Measurements from ENCODE around the gene SNRNP27.

DNA sequence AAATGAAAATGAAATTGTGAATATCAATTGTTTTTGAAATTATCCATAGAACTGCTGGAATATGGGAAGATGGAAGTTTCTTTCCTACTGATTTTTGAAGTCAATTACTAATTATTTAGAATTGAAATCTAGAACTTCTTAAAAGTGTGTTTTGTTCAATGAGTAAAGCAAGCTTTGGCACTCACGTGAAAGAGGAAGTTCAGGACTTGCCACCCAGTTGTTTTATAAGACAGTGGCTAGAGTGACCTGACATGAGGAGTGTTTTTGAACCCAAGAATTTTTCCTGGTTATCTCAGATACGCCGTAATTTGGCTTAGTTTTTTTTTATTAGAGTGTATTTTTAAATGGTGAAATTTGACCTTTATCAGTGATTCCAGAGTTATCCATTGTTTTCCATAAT is 24.6 kb downstream of the SNRNP27 start:
- no peak for TF ChIP-seq POLR2A (IDR thresholded peaks at IDR 0.05)
- TF ChIP-seq, protein P1, sequence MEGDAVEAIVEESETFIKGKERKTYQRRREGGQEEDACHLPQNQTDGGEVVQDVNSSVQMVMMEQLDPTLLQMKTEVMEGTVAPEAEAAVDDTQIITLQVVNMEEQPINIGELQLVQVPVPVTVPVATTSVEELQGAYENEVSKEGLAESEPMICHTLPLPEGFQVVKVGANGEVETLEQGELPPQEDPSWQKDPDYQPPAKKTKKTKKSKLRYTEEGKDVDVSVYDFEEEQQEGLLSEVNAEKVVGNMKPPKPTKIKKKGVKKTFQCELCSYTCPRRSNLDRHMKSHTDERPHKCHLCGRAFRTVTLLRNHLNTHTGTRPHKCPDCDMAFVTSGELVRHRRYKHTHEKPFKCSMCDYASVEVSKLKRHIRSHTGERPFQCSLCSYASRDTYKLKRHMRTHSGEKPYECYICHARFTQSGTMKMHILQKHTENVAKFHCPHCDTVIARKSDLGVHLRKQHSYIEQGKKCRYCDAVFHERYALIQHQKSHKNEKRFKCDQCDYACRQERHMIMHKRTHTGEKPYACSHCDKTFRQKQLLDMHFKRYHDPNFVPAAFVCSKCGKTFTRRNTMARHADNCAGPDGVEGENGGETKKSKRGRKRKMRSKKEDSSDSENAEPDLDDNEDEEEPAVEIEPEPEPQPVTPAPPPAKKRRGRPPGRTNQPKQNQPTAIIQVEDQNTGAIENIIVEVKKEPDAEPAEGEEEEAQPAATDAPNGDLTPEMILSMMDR (IDR thresholded peaks at IDR 0.05) = no peak
